ENCODE results near the gene RB1.

GRCh38 chr13:48316826-48317510 is 13.4 kb downstream of the RB1 start:
- TF ChIP-seq CTCF (IDR thresholded peaks at IDR 0.05; ENCODE audit: low read depth, low read length) (no peak), POLR2A (IDR thresholded peaks at IDR 0.05; ENCODE audit: extremely low read depth, insufficient read length) (no peak), MYC (IDR thresholded peaks at IDR 0.05; ENCODE audit: low read depth, low read length) (no peak)
